ENCODE measurements around the gene JCAD.

DNA sequence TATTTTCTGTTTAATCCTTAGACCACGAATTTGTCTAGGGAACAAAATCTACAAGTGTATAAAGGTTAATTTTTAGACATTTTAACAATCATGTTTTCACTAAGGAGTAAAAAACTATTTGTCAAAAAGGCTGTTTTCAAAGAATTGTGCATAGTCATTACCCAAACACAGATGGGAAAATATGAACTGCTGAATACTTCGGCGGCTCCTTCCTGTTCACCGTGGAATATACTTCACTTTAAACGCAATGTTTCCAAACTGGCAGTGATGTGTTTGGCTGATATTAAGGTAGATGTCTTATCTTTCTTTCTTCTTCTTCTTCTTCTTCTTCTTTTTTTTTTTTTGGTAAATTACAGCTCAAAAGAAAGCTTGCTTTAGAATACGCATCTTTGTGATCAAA lies 41.4 kb downstream of the JCAD start:
- TF ChIP-seq, protein P1, sequence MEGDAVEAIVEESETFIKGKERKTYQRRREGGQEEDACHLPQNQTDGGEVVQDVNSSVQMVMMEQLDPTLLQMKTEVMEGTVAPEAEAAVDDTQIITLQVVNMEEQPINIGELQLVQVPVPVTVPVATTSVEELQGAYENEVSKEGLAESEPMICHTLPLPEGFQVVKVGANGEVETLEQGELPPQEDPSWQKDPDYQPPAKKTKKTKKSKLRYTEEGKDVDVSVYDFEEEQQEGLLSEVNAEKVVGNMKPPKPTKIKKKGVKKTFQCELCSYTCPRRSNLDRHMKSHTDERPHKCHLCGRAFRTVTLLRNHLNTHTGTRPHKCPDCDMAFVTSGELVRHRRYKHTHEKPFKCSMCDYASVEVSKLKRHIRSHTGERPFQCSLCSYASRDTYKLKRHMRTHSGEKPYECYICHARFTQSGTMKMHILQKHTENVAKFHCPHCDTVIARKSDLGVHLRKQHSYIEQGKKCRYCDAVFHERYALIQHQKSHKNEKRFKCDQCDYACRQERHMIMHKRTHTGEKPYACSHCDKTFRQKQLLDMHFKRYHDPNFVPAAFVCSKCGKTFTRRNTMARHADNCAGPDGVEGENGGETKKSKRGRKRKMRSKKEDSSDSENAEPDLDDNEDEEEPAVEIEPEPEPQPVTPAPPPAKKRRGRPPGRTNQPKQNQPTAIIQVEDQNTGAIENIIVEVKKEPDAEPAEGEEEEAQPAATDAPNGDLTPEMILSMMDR (conservative IDR thresholded peaks at IDR 0.05) = no peak
- TF ChIP-seq ZFX (IDR thresholded peaks at IDR 0.05) = no peak
